T-helper 17 cell (primary cell): Measurements from ENCODE around the gene NSUN6. TPM values are rescaled to one million over a fixed set of nuclear protein-coding genes. Genes with fewer than 3 reads are reported as not detected.
"Not testable (repeated sequence)": the region's sequence is repeated elsewhere in the genome, so short reads cannot be mapped to it uniquely, and the experiment has no call there.

Source experiments
- ATAC-seq: fragments of 150-1000 bp; cut with Tn5 transposase; 2 replicates; pipeline ENCODE4 v1.10.0; 2021; ENCODE audit warnings: mild to moderate bottlenecking, moderate library complexity
- DNase-seq, 3 donors: peaks; one replicate each; pipeline versions ENCODE4 v3.0.0 to v3.0.0-alpha.2; 2020 to 2021
- H3K9me3 ChIP-seq: one replicate; pipeline ENCODE4 v1.7.0; 2013; ENCODE audit warnings: low read length, mild to moderate bottlenecking; ENCODE audit not compliant: control insufficient read depth, poor library complexity, severe bottlenecking
- H3K27ac Mint-ChIP-seq: one replicate; pipeline ENCODE4 v1.8.0; 2022; ENCODE audit warnings: mild to moderate bottlenecking, moderate library complexity, mixed read lengths
- H3K27me3 Mint-ChIP-seq: one replicate; pipeline ENCODE4 v1.8.0; 2022; ENCODE audit warnings: mixed read lengths
- H3K36me3 Mint-ChIP-seq: one replicate; pipeline ENCODE4 v1.8.0; 2022; ENCODE audit warnings: low read depth, mixed read lengths
- H3K4me1 Mint-ChIP-seq: one replicate; pipeline ENCODE4 v1.8.0; 2022; ENCODE audit warnings: mild to moderate bottlenecking, mixed read lengths
- H3K4me3 Mint-ChIP-seq: one replicate; pipeline ENCODE4 v1.8.0; 2022; ENCODE audit warnings: mild to moderate bottlenecking, moderate library complexity, mixed read lengths
- total RNA-seq, 4 donors: library from RNA in 2 of 4; stranded (reverse) in 2 of 4; gene quantifications; one replicate each; pipeline ENCODE4 v1.2.3 and lab custom pipeline; 2022 to 2026

NSUN6 gene
- total RNA-seq, 2 donors from 2014 or later = 22.2 to 36.9 TPM

DNA sequence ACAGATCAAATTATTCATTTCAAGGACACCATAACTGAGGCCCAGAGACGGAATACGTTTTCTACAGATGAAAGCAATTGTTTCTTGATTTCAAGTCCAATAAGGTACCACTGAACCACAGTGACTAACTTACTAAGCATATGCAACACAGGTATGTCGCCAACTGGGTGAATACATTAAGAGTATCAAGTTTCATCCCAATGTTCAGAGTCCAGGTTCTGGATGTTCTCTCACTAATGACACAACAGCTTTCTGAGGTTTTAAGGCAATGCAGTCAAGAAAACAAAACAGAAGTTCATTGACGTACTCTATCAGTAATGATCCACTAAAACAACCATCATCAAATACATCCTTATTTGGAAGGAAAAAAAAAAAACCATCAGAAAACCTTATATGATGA is 35.8 kb downstream of the NSUN6 start:
- H3K4me3 Mint-ChIP-seq = no peak overlapping the region
- ATAC-seq (no peak), DNase-seq (no peak)
- H3K9me3 ChIP-seq = no peaks in the 10 kb centered on the region
- H3K4me1 Mint-ChIP-seq = peaks cover 3% of the 10 kb centered on the region
- H3K27me3 Mint-ChIP-seq = no peaks in the 10 kb centered on the region
- peaks cover 15% of the 10 kb centered on the region for H3K36me3 Mint-ChIP-seq
- no peak overlapping the region for H3K27ac Mint-ChIP-seq

DNA sequence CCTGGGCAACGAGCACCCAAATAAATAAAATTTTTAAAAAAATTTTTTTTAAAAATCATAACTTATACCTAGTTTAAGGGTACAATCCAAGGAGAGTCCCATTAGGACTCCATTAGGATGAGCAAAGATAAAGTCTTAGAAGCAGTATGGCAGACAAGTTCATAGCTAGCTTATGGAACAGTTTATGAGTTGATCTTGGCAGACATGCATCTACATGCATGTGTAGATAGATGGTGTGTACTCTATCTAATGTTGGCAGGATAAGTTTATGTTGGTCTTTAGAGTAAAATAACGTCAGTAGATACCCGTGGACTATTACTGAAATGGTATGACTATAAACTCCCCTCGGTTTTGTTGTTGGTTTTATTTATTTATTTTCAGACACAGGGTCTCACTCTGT is 40.2 kb downstream of the NSUN6 start:
- Mint-ChIP-seq H3K4me1 (no peaks in the 10 kb centered on the region), H3K27ac (no peak overlapping the region), H3K27me3 (no peaks in the 10 kb centered on the region), H3K4me3 (no peak overlapping the region), H3K36me3 (peaks cover 10% of the 10 kb centered on the region)
- ATAC-seq (no peak), DNase-seq (no peak)
- H3K9me3 ChIP-seq = no peaks in the 10 kb centered on the region

GRCh38 chr10:18610517-18610916 is 40.9 kb downstream of the NSUN6 start:
- ATAC-seq = no peak
- H3K27ac Mint-ChIP-seq = peak overlapping the region; percentile 14
- no peaks in the 10 kb centered on the region for H3K4me1 Mint-ChIP-seq
- H3K9me3 ChIP-seq = no peaks in the 10 kb centered on the region
- H3K27me3 Mint-ChIP-seq = no peaks in the 10 kb centered on the region
- H3K36me3 Mint-ChIP-seq = peaks cover 12% of the 10 kb centered on the region
- no peak for DNase-seq
- no peak overlapping the region for H3K4me3 Mint-ChIP-seq

DNA sequence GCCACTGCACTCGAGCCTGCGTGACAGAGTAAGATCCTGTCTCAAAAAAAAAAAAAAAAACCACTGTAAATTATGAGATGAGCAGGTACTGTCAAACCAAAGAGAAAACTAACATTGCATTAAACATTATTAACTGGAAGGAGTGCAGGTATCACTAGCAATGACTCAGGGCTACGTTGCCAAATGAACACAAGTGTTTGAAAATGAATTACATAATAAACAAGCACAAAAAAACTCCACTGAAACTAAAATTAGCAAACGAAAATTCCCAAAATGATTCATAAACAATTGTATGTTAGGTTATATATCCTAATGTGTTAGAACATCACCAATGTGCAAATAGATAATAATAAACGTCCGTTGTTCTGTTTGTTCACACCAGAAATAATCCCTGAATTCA is 42.8 kb downstream of the NSUN6 start:
- H3K27ac Mint-ChIP-seq = peak overlapping the region; percentile 39
- H3K36me3 Mint-ChIP-seq = peaks cover 15% of the 10 kb centered on the region

DNA sequence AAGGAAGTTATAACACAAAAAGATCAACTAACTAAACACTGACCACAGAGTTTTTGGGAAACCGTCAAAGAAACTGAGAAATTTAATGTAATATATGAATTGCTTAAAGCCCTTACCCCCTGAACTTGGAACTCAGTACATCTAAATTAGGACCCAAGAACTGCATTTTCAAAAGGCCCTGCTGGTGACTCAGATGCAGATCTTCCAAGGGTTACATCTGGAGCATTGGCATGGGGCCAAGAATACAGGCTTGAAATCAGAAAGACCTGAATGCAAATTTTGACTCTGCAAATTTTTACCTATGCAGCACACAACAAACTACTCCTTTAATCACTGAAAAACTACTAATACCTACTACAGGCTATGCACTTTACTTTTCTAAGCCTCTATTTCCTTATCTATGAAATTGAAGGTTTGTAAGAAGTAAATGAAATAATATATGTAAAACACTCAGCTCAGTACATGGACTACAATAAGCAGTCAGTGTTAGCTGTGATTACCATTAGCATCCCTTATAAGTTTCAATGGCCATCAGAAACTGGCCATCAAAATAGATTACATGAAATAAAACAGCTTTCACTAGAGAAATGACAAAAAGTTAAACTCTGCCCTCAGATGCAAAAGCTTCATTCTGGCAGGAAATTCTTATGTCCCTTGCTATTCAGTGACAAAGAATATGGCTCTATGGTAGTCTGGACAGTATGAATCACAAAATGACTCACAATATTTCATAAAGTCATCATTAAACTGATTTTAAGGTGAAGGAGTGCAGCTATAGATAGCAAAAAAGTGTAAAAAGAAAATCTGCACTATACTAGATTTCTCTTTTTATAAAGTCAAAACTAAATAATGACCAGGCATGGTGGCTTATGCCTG is 43.6 kb downstream of the NSUN6 start:
- Mint-ChIP-seq H3K27me3 (no peaks in the 10 kb centered on the region), H3K4me1 (no peaks in the 10 kb centered on the region), H3K4me3 (no peak overlapping the region), H3K36me3 (peaks cover 15% of the 10 kb centered on the region), H3K27ac (peak overlapping the region; percentile 39)
- no peak for DNase-seq
- H3K9me3 ChIP-seq = no peaks in the 10 kb centered on the region
- ATAC-seq = no peak

More for the DNA sequence above, 42.8 kb downstream of the NSUN6 start:
- H3K4me1 Mint-ChIP-seq = no peaks in the 10 kb centered on the region
- no peak overlapping the region for H3K4me3 Mint-ChIP-seq
- ATAC-seq (no peak), DNase-seq (no peak)
- H3K9me3 ChIP-seq = no peaks in the 10 kb centered on the region
- H3K27me3 Mint-ChIP-seq = no peaks in the 10 kb centered on the region

DNA sequence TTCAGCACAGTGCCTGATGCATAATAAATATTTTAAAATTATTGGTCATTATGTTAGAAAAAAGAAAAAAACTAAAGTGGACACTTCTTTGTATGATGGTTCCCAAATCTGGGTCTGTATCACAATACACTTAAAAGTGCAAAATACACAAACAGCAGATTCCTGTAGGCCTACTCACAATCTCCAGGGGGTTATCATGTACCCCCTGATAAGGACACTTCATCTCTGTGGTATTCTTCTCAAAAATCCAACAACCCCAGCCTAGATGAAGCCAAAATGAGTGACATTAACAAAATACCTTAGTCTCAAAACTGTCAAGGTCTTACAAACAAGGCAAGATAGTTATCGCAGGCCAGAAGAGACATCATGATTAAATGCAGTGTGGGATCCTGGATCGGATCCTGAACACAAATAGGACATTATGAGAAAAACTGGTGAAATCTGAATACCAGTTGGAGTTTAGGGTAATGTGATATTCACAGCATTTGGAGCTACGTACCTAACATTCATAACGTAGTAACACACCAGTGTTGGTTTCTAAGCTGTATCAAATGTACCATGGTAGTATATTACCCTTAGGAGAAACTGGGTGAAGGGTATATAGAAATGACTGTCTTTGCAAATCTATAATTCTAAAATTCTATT is 45.2 kb downstream of the NSUN6 start:
- H3K9me3 ChIP-seq = no peaks in the 10 kb centered on the region
- Mint-ChIP-seq H3K4me3 (no peak overlapping the region), H3K27ac (no peak overlapping the region), H3K4me1 (no peaks in the 10 kb centered on the region), H3K27me3 (no peaks in the 10 kb centered on the region), H3K36me3 (peaks cover 9% of the 10 kb centered on the region)
- ATAC-seq = no peak
- no peak for DNase-seq

GRCh38 chr10:18601321-18601720 is 50.1 kb downstream of the NSUN6 start:
- H3K9me3 ChIP-seq = no peaks in the 10 kb centered on the region
- no peak for ATAC-seq
- Mint-ChIP-seq H3K36me3 (peaks cover 5% of the 10 kb centered on the region), H3K4me1 (no peaks in the 10 kb centered on the region), H3K27ac (no peak overlapping the region), H3K4me3 (no peak overlapping the region), H3K27me3 (no peaks in the 10 kb centered on the region)
- no peak for DNase-seq

GRCh38 chr10:18599392-18599791 is 52.0 kb downstream of the NSUN6 start:
- Mint-ChIP-seq H3K36me3 (peaks cover 4% of the 10 kb centered on the region), H3K4me3 (no peak overlapping the region), H3K27me3 (no peaks in the 10 kb centered on the region)

GRCh38 chr10:18594574-18595156 is 56.7 kb downstream of the NSUN6 start:
- no peaks in the 10 kb centered on the region for H3K27me3 Mint-ChIP-seq
- H3K4me3 Mint-ChIP-seq = no peak overlapping the region
- peaks cover 4% of the 10 kb centered on the region for H3K36me3 Mint-ChIP-seq
- H3K9me3 ChIP-seq = no peaks in the 10 kb centered on the region
- no peak for DNase-seq
- peaks cover 5% of the 10 kb centered on the region for H3K4me1 Mint-ChIP-seq
- ATAC-seq = no peak
- H3K27ac Mint-ChIP-seq = no peak overlapping the region

More at GRCh38 chr10:18599392-18599791, 52.0 kb downstream of the NSUN6 start:
- Mint-ChIP-seq H3K27ac (no peak overlapping the region), H3K4me1 (no peaks in the 10 kb centered on the region)
- ATAC-seq = no peak
- no peaks in the 10 kb centered on the region for H3K9me3 ChIP-seq
- DNase-seq = no peak

DNA sequence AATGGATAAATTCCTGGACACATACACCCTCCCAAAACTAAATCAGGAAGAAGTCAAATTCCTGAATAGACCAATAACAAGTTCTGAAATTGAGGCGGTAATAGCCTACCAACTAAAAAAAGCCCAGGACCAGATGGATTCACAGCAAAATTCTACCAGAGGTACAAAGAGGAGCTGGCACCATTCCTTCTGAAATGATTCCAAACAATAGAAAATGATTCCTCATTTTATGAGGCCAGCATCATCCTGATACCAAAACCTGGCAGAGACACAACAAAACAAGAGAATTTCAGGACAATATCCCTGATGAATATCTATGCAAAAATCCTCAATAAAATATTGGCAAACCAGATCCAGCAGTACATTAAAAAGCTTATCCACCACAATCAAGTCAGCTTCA is 60.2 kb downstream of the NSUN6 start:
- not testable (repeated sequence) for H3K27me3 Mint-ChIP-seq, H3K36me3 Mint-ChIP-seq, H3K9me3 ChIP-seq, H3K4me1 Mint-ChIP-seq, ATAC-seq, H3K4me3 Mint-ChIP-seq, H3K27ac Mint-ChIP-seq, DNase-seq

DNA sequence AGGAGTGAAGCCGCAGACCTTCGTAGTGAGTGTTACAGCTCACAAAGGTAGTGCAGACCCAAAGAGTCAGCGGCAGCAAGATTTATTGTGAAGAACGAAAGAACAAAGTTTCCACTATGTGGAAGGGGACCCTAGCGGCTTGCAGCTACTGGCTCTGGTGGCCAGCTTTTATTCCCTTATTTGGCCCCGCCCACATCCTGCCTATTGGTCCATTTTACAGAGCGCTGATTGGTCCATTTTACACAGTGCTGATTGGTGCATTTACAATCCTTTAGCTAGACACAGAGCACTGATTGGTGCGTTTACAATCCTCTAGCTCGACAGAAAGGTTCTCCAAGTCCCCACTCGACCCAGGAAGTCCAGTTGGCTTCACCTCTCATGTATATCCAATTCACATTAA is 64.8 kb downstream of the NSUN6 start:
- H3K27me3 Mint-ChIP-seq, H3K27ac Mint-ChIP-seq, DNase-seq, ATAC-seq, H3K4me3 Mint-ChIP-seq, H3K9me3 ChIP-seq: not testable (repeated sequence)
- Mint-ChIP-seq H3K36me3 (peaks cover 11% of the 10 kb centered on the region), H3K4me1 (peaks cover 14% of the 10 kb centered on the region)

DNA sequence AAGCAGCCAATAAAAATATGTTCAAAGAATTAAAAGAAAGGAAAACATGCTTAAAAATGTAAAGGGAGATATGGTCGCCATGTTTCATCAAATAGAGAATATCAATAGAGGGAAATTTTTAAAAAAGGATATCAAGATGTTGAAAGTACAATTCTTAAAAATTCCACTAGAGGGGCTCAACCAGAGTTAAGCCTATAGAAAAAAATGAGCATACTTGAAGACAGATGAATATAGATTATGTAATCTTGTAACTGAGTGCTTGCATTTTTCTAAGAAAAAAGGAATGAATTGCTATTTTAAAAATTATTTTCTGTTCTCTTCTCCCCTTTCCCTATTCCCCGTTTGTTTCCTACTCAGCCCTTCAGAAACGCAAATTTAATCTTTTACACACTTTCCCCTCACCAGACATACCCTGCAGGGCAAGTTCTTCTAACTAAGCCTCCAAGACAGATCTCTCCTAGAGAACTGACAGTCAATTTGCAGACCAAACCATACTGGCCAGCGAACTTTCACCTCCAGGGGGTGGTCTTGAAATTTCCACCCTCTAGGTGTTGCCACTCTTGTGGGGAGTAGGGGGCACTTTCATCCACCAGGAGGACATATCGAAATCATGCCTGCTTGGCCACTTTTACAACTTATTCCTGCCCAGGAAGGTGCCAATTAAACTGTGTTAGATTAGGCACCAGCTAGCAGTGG is 67.7 kb downstream of the NSUN6 start:
- no peak for DNase-seq
- Mint-ChIP-seq H3K4me1 (peaks cover 10% of the 10 kb centered on the region), H3K4me3 (no peak overlapping the region), H3K27me3 (no peaks in the 10 kb centered on the region), H3K27ac (peak overlapping the region; percentile 48), H3K36me3 (peaks cover 12% of the 10 kb centered on the region)
- peaks cover under 1% of the 10 kb centered on the region for H3K9me3 ChIP-seq
- ATAC-seq = no peak

GRCh38 chr10:18582803-18583202 is 68.6 kb downstream of the NSUN6 start:
- H3K9me3 ChIP-seq = peaks cover 5% of the 10 kb centered on the region
- DNase-seq = no peak
- Mint-ChIP-seq H3K4me3 (peak overlapping the region; percentile 41), H3K27me3 (no peaks in the 10 kb centered on the region), H3K36me3 (peaks cover 14% of the 10 kb centered on the region), H3K4me1 (peaks cover 10% of the 10 kb centered on the region), H3K27ac (peak overlapping the region; percentile 48)
- no peak for ATAC-seq
